HEK293 (cell line): Measurements from ENCODE around the gene MTHFD1L.

Experiments used
- CTCF ChIA-PET: fragments of 350-600 bp; formaldehyde crosslinking; extraction: SDS; loops from one replicate; lab custom pipeline; 2021; ENCODE audit warnings: antibody characterized with exemption; lab: Yijun Ruan, JAX
- POLR2A ChIA-PET: fragments of 300-600 bp; formaldehyde crosslinking; extraction: SDS; loops from one replicate; lab custom pipeline; 2020; ENCODE audit warnings: antibody characterized with exemption, inconsistent platforms; lab: Yijun Ruan, JAX
- H3K27ac ChIP-seq: fragments of 200-500 bp; sonication (Bioruptor generic); 2 replicates; pipeline ENCODE4 v1.5.1; 2014; ENCODE audit warnings: low read depth, low read length, control low read depth, inconsistent platforms; ENCODE audit errors: extremely low read depth
- H3K36me3 ChIP-seq, 2 experiments: fragments of 200-500 bp in 1 of 2; sonication (Bioruptor generic) in 1 of 2; 1 replicate in 1 of 2; 2 replicates in 1 of 2; pipeline ENCODE4 v1.5.1; 2014 to 2017; ENCODE audit warnings: inconsistent platforms in 2 of 2, low read length in 2 of 2; ENCODE audit not compliant: control insufficient read depth in 2 of 2, insufficient read depth in 1 of 2
- H3K4me1 ChIP-seq: fragments of 200-500 bp; sonication (Bioruptor generic); 2 replicates; pipeline ENCODE4 v1.5.1; 2014; ENCODE audit warnings: mild to moderate bottlenecking, low read length, inconsistent platforms; ENCODE audit not compliant: control insufficient read depth, insufficient read depth
- H3K4me3 ChIP-seq: 2 replicates; pipeline ENCODE4 v1.5.1; 2011; ENCODE audit warnings: low read depth, mild to moderate bottlenecking, control low read depth, low read length, moderate library complexity
- H3K9me3 ChIP-seq: fragments of 200-500 bp; sonication (Bioruptor generic); 2 replicates; pipeline ENCODE4 v1.5.1; 2014; ENCODE audit warnings: low read depth, low read length, inconsistent platforms; ENCODE audit not compliant: control insufficient read depth, insufficient read depth
- FEZF1 ChIP-seq: fragments of 450-650 bp; formaldehyde crosslinking; IDR thresholded peaks from 2 replicates; pipeline ENCODE4 v1.5.1; 2016; ENCODE audit warnings: missing biosample characterization, missing genetic modification characterization
- GLIS1 ChIP-seq: fragments of 450-650 bp; formaldehyde crosslinking; IDR thresholded peaks from 2 replicates; pipeline ENCODE4 v1.5.1; 2016; ENCODE audit warnings: missing biosample characterization, missing genetic modification characterization
- KLF1 ChIP-seq: fragments of 450-650 bp; formaldehyde crosslinking; IDR thresholded peaks from 2 replicates; pipeline ENCODE4 v1.5.1; 2016; ENCODE audit warnings: missing biosample characterization, missing genetic modification characterization
- PRDM1 ChIP-seq: fragments of 450-650 bp; formaldehyde crosslinking; IDR thresholded peaks from 2 replicates; pipeline ENCODE4; 2016; ENCODE audit warnings: missing biosample characterization, missing genetic modification characterization
- SP3 ChIP-seq: fragments of 450-650 bp; formaldehyde crosslinking; IDR thresholded peaks from 2 replicates; pipeline ENCODE4 v1.5.1; 2016; ENCODE audit warnings: missing biosample characterization, missing genetic modification characterization
- YY1 ChIP-seq: fragments of 450-650 bp; formaldehyde crosslinking; IDR thresholded peaks from 2 replicates; pipeline ENCODE4 v1.5.1; 2018; ENCODE audit warnings: missing biosample characterization, missing genetic modification characterization
- ZBTB1 ChIP-seq: fragments of 450-650 bp; formaldehyde crosslinking; IDR thresholded peaks from 2 replicates; pipeline ENCODE4 v1.5.1; 2016; ENCODE audit warnings: missing biosample characterization, missing genetic modification characterization
- ZBTB8A ChIP-seq: fragments of 450-650 bp; formaldehyde crosslinking; IDR thresholded peaks from 2 replicates; pipeline ENCODE4 v1.5.1; 2016; ENCODE audit warnings: missing biosample characterization, missing genetic modification characterization
- ZNF140 ChIP-seq: fragments of 450-650 bp; formaldehyde crosslinking; IDR thresholded peaks from 2 replicates; pipeline ENCODE4 v1.5.1; 2016; ENCODE audit warnings: missing biosample characterization, missing genetic modification characterization
- ZNF23 ChIP-seq: fragments of 450-650 bp; formaldehyde crosslinking; IDR thresholded peaks from 2 replicates; pipeline ENCODE4 v1.5.1; 2016; ENCODE audit warnings: missing biosample characterization, missing genetic modification characterization, borderline replicate concordance
- ZNF324 ChIP-seq: fragments of 450-650 bp; formaldehyde crosslinking; IDR thresholded peaks from 2 replicates; pipeline ENCODE4 v1.5.1; 2016; ENCODE audit warnings: missing biosample characterization, missing genetic modification characterization
- ZNF354C ChIP-seq: fragments of 450-650 bp; formaldehyde crosslinking; IDR thresholded peaks from 2 replicates; pipeline ENCODE4 v1.5.1; 2016; ENCODE audit warnings: missing biosample characterization, missing genetic modification characterization, low read depth, borderline replicate concordance
- ZNF501 ChIP-seq: fragments of 450-650 bp; formaldehyde crosslinking; IDR thresholded peaks from 2 replicates; pipeline ENCODE4 v1.5.1; 2016; ENCODE audit warnings: missing biosample characterization, missing genetic modification characterization
- ZNF548 ChIP-seq: fragments of 450-650 bp; formaldehyde crosslinking; IDR thresholded peaks from 2 replicates; pipeline ENCODE4 v1.5.1; 2016; ENCODE audit warnings: missing biosample characterization, missing genetic modification characterization
- ZNF623 ChIP-seq: fragments of 450-650 bp; formaldehyde crosslinking; IDR thresholded peaks from 2 replicates; pipeline ENCODE4 v1.5.1; 2016; ENCODE audit warnings: missing biosample characterization, missing genetic modification characterization
- ZNF624 ChIP-seq: fragments of 450-650 bp; formaldehyde crosslinking; IDR thresholded peaks from 2 replicates; pipeline ENCODE4 v1.5.1; 2017; ENCODE audit warnings: missing biosample characterization, missing genetic modification characterization
- ZNF629 ChIP-seq: fragments of 450-650 bp; formaldehyde crosslinking; IDR thresholded peaks from 2 replicates; pipeline ENCODE4 v1.5.1; 2017; ENCODE audit warnings: missing biosample characterization, missing genetic modification characterization
- ZNF701 ChIP-seq: fragments of 450-650 bp; formaldehyde crosslinking; IDR thresholded peaks from 2 replicates; pipeline ENCODE4 v1.5.1; 2016; ENCODE audit warnings: missing biosample characterization, missing genetic modification characterization
- ZNF843 ChIP-seq: fragments of 450-650 bp; formaldehyde crosslinking; IDR thresholded peaks from 2 replicates; pipeline ENCODE4 v1.5.1; 2016; ENCODE audit warnings: missing biosample characterization, missing genetic modification characterization
- TF ChIP-seq, protein P1 (sequence below): fragments of 450-650 bp; formaldehyde crosslinking; IDR thresholded peaks from 2 replicates; pipeline ENCODE4 v1.5.1; 2016; ENCODE audit warnings: missing biosample characterization, missing genetic modification characterization
- TF ChIP-seq, protein P2 (sequence below): fragments of 450-650 bp; formaldehyde crosslinking; IDR thresholded peaks from 2 replicates; pipeline ENCODE4 v1.5.1; 2017; ENCODE audit warnings: missing biosample characterization, mild to moderate bottlenecking, missing genetic modification characterization, moderate library complexity
- TF ChIP-seq, protein P3 (sequence below): fragments of 450-650 bp; IDR thresholded peaks from 2 replicates; pipeline ENCODE4 v1.5.1; 2018; ENCODE audit warnings: missing biosample characterization, missing genetic modification characterization
- TF ChIP-seq, protein P4 (sequence below): fragments of 450-650 bp; formaldehyde crosslinking; IDR thresholded peaks from 2 replicates; pipeline ENCODE4 v1.5.1; 2016; ENCODE audit warnings: missing biosample characterization, missing genetic modification characterization
- TF ChIP-seq, protein P5 (sequence below): fragments of 450-650 bp; formaldehyde crosslinking; IDR thresholded peaks from 2 replicates; pipeline ENCODE4 v1.5.1; 2016; ENCODE audit warnings: missing biosample characterization, missing genetic modification characterization
- TF ChIP-seq, protein P6 (sequence below): fragments of 450-650 bp; formaldehyde crosslinking; IDR thresholded peaks from 2 replicates; pipeline ENCODE4 v1.5.0; 2017; ENCODE audit warnings: missing biosample characterization, missing genetic modification characterization, borderline replicate concordance

Gene MTHFD1L

DNA sequence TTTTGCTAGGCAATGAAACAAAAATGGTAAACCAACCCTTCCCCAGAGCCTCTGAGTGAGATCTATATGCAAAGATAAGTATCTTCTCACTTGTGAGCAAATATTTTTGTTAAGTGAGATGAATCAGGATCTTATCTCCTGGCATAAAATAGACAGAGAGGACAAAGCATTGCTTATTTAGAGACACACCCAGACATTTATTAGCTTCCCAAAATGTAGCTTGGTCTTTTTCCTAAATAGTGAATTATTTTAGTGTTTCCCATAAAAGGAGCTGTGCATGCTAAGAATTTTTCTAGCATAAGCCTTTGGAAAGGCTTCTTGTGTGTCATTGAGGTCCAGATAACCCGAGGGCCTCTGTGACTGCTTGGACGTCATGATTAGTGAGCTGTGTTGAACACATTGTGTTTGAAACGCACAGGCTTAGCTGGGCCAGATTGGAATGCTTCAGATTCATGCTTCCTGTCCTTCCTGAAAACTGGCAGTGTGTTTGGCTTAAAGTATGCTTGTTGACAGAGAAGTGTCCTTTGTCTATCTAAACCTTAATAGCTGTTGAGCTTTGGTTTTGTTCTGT is 16.5 kb downstream of the MTHFD1L start:
- peak overlapping the region; percentile 4 for H3K27ac ChIP-seq
- ChIA-PET POLR2A (interaction anchor here (0.5 to 1.1 kb wide), 4 partner anchors 9 to 16 kb away, joined by 3 to 5 read pairs (median 3); no protein-coding TSS in a partner anchor), CTCF (interaction anchor here (0.7 to 2.7 kb wide), 11 partner anchors 8 to 1693 kb away, joined by 3 to 23 read pairs (median 4); no protein-coding TSS in a partner anchor)
- H3K4me3 ChIP-seq = no peak overlapping the region
- peaks cover 18 to 29% of the 10 kb centered on the region in 2 experiments; a peak in 2 of 3 replicates for H3K36me3 ChIP-seq
- peaks cover 6% of the 10 kb centered on the region for H3K4me1 ChIP-seq
- H3K9me3 ChIP-seq = no peaks in the 10 kb centered on the region
- TF ChIP-seq, protein P1, sequence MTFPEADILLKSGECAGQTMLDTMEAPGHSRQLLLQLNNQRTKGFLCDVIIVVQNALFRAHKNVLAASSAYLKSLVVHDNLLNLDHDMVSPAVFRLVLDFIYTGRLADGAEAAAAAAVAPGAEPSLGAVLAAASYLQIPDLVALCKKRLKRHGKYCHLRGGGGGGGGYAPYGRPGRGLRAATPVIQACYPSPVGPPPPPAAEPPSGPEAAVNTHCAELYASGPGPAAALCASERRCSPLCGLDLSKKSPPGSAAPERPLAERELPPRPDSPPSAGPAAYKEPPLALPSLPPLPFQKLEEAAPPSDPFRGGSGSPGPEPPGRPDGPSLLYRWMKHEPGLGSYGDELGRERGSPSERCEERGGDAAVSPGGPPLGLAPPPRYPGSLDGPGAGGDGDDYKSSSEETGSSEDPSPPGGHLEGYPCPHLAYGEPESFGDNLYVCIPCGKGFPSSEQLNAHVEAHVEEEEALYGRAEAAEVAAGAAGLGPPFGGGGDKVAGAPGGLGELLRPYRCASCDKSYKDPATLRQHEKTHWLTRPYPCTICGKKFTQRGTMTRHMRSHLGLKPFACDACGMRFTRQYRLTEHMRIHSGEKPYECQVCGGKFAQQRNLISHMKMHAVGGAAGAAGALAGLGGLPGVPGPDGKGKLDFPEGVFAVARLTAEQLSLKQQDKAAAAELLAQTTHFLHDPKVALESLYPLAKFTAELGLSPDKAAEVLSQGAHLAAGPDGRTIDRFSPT = no peak
- no peak for TF ChIP-seq ZNF548 (tag by site-specific recombination)
- no peak for TF ChIP-seq ZBTB8A
- TF ChIP-seq, protein P2, sequence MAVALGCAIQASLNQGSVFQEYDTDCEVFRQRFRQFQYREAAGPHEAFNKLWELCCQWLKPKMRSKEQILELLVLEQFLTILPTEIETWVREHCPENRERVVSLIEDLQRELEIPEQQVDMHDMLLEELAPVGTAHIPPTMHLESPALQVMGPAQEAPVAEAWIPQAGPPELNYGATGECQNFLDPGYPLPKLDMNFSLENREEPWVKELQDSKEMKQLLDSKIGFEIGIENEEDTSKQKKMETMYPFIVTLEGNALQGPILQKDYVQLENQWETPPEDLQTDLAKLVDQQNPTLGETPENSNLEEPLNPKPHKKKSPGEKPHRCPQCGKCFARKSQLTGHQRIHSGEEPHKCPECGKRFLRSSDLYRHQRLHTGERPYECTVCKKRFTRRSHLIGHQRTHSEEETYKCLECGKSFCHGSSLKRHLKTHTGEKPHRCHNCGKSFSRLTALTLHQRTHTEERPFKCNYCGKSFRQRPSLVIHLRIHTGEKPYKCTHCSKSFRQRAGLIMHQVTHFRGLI (tag by site-specific recombination) = no peak
- peak; percentile 26 for TF ChIP-seq FEZF1 (tag by site-specific recombination)
- TF ChIP-seq, protein P3, sequence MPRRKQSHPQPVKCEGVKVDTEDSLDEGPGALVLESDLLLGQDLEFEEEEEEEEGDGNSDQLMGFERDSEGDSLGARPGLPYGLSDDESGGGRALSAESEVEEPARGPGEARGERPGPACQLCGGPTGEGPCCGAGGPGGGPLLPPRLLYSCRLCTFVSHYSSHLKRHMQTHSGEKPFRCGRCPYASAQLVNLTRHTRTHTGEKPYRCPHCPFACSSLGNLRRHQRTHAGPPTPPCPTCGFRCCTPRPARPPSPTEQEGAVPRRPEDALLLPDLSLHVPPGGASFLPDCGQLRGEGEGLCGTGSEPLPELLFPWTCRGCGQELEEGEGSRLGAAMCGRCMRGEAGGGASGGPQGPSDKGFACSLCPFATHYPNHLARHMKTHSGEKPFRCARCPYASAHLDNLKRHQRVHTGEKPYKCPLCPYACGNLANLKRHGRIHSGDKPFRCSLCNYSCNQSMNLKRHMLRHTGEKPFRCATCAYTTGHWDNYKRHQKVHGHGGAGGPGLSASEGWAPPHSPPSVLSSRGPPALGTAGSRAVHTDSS (tag by site-specific recombination) = no peak
- TF ChIP-seq, protein P4, sequence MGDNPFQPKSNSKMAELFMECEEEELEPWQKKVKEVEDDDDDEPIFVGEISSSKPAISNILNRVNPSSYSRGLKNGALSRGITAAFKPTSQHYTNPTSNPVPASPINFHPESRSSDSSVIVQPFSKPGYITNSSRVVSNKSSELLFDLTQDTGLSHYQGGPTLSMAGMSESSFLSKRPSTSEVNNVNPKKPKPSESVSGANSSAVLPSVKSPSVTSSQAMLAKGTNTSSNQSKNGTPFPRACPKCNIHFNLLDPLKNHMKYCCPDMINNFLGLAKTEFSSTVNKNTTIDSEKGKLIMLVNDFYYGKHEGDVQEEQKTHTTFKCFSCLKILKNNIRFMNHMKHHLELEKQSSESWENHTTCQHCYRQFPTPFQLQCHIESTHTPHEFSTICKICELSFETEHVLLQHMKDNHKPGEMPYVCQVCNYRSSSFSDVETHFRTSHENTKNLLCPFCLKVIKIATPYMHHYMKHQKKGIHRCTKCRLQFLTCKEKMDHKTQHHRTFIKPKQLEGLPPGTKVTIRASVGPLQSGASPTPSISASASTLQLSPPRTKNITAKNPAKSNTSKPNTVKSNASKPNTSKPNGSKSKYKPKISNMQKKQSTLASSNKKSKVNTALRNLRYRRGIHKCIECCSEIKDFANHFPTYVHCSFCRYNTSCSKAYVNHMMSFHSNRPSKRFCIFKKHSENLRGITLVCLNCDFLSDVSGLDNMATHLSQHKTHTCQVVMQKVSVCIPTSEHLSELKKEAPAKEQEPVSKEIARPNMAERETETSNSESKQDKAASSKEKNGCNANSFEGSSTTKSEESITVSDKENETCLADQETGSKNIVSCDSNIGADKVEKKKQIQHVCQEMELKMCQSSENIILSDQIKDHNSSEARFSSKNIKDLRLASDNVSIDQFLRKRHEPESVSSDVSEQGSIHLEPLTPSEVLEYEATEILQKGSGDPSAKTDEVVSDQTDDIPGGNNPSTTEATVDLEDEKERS (tag by site-specific recombination) = no peak
- no peak for TF ChIP-seq PRDM1 (tag by site-specific recombination)
- no peak for TF ChIP-seq SP3 (tag by site-specific recombination)
- TF ChIP-seq KLF1 (tag by site-specific recombination) = 0 out of 2 replicates have a peak, but pooled peaks have one; percentile 20
- TF ChIP-seq YY1 = no peak
- no peak for TF ChIP-seq ZBTB1 (tag by site-specific recombination)
- no peak for TF ChIP-seq ZNF623 (tag by site-specific recombination)
- TF ChIP-seq ZNF629 (tag by site-specific recombination) = peak; percentile 45; the same call in 1 of the 2 replicates
- no peak for TF ChIP-seq ZNF324 (tag by site-specific recombination)
- no peak for TF ChIP-seq GLIS1
- TF ChIP-seq, protein P5, sequence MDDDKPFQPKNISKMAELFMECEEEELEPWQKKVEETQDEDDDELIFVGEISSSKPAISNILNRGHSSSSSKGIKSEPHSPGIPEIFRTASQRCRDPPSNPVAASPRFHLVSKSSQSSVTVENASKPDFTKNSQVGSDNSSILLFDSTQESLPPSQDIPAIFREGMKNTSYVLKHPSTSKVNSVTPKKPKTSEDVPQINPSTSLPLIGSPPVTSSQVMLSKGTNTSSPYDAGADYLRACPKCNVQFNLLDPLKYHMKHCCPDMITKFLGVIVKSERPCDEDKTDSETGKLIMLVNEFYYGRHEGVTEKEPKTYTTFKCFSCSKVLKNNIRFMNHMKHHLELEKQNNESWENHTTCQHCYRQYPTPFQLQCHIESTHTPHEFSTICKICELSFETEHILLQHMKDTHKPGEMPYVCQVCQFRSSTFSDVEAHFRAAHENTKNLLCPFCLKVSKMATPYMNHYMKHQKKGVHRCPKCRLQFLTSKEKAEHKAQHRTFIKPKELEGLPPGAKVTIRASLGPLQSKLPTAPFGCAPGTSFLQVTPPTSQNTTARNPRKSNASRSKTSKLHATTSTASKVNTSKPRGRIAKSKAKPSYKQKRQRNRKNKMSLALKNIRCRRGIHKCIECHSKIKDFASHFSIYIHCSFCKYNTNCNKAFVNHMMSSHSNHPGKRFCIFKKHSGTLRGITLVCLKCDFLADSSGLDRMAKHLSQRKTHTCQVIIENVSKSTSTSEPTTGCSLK (tag by site-specific recombination) = no peak
- TF ChIP-seq ZNF624 (tag by site-specific recombination) = no peak
- TF ChIP-seq, protein P6, sequence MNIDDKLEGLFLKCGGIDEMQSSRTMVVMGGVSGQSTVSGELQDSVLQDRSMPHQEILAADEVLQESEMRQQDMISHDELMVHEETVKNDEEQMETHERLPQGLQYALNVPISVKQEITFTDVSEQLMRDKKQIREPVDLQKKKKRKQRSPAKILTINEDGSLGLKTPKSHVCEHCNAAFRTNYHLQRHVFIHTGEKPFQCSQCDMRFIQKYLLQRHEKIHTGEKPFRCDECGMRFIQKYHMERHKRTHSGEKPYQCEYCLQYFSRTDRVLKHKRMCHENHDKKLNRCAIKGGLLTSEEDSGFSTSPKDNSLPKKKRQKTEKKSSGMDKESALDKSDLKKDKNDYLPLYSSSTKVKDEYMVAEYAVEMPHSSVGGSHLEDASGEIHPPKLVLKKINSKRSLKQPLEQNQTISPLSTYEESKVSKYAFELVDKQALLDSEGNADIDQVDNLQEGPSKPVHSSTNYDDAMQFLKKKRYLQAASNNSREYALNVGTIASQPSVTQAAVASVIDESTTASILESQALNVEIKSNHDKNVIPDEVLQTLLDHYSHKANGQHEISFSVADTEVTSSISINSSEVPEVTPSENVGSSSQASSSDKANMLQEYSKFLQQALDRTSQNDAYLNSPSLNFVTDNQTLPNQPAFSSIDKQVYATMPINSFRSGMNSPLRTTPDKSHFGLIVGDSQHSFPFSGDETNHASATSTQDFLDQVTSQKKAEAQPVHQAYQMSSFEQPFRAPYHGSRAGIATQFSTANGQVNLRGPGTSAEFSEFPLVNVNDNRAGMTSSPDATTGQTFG (tag by site-specific recombination) = no peak
- no peak for TF ChIP-seq ZNF354C (tag by site-specific recombination)
- no peak for TF ChIP-seq ZNF501 (tag by site-specific recombination)
- TF ChIP-seq ZNF23 (tag by site-specific recombination) = no peak
- TF ChIP-seq ZNF843 (tag by site-specific recombination) = no peak
- TF ChIP-seq ZNF140 (tag by site-specific recombination) = no peak
- TF ChIP-seq ZNF701 = no peak
